Large intestine (tissue), 3 donors: Measurements from ENCODE around the gene SORT1. TPM values are rescaled to one million over a fixed set of nuclear protein-coding genes. Genes with fewer than 3 reads are reported as not detected.

ENCODE experiments used
- DNase-seq, 2 donors: peaks; one replicate each; pipeline versions ENCODE4 v3.0.0 to v3.0.0-alpha.2; 2013
- H3K27ac ChIP-seq: one replicate; pipeline ENCODE4 v1.5.1; 2013; ENCODE audit warnings: low read length
- H3K27me3 ChIP-seq: 2 replicates; pipeline ENCODE4 v1.6.1; 2013; ENCODE audit warnings: low read length; ENCODE audit not compliant: control insufficient read depth, insufficient read depth
- H3K36me3 ChIP-seq: 2 replicates; pipeline ENCODE4 v1.6.1; 2013; ENCODE audit warnings: low read length; ENCODE audit not compliant: control insufficient read depth, insufficient read depth
- H3K4me1 ChIP-seq: one replicate; pipeline ENCODE4 v1.6.1; 2013; ENCODE audit warnings: low read length; ENCODE audit not compliant: control insufficient read depth, insufficient read depth
- H3K4me3 ChIP-seq: one replicate; pipeline ENCODE4 v1.5.1; 2013; ENCODE audit warnings: low read length
- H3K9me3 ChIP-seq: one replicate; pipeline ENCODE4 v1.6.1; 2013; ENCODE audit warnings: mild to moderate bottlenecking, low read depth, low read length, moderate library complexity; ENCODE audit not compliant: control insufficient read depth
- WGBS: methylation state at CpG from one replicate; pipeline ENCODE4 v1.1.5; 2013; ENCODE audit warnings: low lambda C conversion rate; ENCODE audit not compliant: insufficient coverage; 5-methylcytosine and 5-hydroxymethylcytosine counted together
- polyA plus RNA-seq: library from polyadenylated mRNA; unstranded; fragments of 120-200 nt; gene quantifications from one replicate; pipeline ENCODE4 v1.2.1, GENCODE V29; 2013

SORT1 gene
- polyA plus RNA-seq, 1 donor, result 41.7 TPM

DNA sequence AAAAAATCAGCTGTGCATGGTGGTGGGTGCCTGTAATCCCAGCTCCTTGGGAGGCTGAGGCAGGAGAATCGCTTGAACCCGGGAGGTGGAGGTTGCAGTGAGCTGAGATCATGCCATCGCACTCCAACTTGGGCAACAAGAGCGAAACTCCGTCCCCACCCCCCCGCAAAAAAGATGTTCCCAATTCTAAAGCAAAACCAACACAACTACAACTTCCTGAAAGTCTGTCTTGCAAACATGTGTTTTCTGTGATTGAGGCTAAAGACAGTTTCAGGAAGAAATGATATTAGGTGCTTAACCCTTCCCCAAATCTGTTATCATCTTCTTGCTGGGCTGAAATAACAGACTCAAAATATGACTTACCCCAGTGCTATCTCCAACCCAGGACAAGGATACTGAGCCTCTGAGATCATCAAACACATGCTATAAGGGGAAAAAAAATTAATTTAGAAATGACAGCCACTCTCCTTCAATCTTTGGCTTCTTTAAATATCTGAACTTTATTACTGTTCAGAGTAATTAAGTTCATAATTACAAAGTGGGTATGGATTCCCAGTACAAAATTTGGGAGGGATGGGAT lies 28.5 kb downstream of the SORT1 start:
- DNase-seq, result no peak
- Histone ChIP-seq H3K4me3 (no peak overlapping the region), H3K36me3 (peaks cover 20% of the 10 kb centered on the region), H3K4me1 (peaks cover 12% of the 10 kb centered on the region), H3K27me3 (no peaks in the 10 kb centered on the region), H3K27ac (no peak overlapping the region), H3K9me3 (no peaks in the 10 kb centered on the region)
- WGBS, result no CpG with 5 or more reads among the region's 6 CpGs

DNA sequence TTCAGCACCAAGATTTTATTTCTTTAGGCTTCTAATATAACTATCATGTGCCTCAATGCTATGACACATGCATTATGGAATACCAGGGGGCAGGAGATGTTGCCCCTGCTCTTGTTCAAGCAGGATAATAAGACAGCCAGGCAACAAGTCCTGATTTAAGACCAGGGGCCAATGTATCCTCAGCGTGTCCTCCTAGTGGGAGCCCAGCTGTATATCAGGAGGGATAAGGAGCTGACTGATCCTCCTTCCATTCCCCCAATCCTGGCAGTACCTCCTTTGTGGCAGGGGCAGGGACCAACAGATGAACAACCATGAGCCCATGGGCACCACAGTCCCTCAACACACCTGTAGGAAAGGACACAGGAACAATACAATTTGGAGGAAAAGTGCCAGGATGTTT lies 29.3 kb downstream of the SORT1 start:
- peaks cover 20% of the 10 kb centered on the region for H3K36me3 ChIP-seq
- H3K9me3 ChIP-seq, result no peaks in the 10 kb centered on the region
- H3K4me3 ChIP-seq, result no peak overlapping the region
- peaks cover 12% of the 10 kb centered on the region for H3K4me1 ChIP-seq
- DNase-seq, result no peak
- no peak overlapping the region for H3K27ac ChIP-seq
- no CpG with 5 or more reads among the region's 1 CpG for WGBS
- H3K27me3 ChIP-seq, result no peaks in the 10 kb centered on the region

DNA sequence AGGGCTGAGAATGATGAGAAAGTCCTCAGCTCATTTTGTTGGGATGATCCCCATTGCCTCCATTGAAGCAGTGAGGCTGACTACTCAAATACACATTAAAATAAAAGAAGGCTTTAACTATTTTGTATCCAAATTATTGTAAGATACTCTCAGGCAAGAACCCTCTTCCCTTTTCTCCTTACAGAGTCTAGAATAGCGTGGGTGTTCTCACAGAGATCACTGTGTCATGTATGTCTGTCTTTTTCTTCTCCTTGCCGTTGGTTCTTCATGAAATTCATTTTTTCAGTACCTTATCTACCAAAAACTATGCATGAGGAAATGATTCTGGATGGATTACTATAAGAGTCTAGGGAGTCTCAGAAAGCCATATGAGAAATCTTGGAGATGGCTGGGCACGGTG lies 30.1 kb downstream of the SORT1 start:
- 93% methylated on average over 2 of the region's 3 CpGs for WGBS
- Histone ChIP-seq H3K36me3 (peaks cover 20% of the 10 kb centered on the region), H3K27ac (no peak overlapping the region), H3K4me3 (no peak overlapping the region), H3K27me3 (no peaks in the 10 kb centered on the region), H3K9me3 (no peaks in the 10 kb centered on the region), H3K4me1 (peaks cover 6% of the 10 kb centered on the region)
- no peak for DNase-seq

DNA sequence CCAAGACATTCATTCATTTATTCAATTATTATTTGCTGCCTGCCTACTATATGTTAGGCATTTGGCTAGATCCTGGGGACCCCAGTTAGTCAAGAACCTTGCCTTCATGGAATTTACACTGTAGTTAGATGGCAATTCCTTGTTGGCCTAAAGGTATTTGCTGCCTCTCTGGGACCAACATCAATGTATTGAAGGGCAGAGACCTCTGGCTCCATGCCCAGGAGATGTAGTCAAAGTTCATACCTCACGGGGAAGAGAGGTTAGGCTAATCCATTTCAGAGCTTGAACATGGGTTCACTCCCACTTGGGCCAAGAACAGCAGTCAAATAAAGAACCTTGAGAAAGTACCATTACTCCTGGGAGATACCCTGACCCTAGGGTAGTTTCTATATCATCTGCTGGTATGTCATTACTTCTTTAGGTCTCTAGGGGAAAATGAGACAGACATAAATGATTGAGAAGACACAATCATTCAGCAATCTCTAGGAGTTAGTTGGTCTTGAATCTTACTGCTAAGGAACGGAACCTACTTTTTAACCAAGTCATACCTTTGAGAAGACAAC lies 32.0 kb downstream of the SORT1 start:
- Histone ChIP-seq H3K27ac (no peak overlapping the region), H3K9me3 (no peaks in the 10 kb centered on the region), H3K4me1 (no peaks in the 10 kb centered on the region), H3K27me3 (no peaks in the 10 kb centered on the region), H3K4me3 (no peak overlapping the region), H3K36me3 (peaks cover 20% of the 10 kb centered on the region)
- DNase-seq, result peak in 1 of 2 donors; percentile 29
- no CpG with 5 or more reads among the region's 2 CpGs for WGBS

DNA sequence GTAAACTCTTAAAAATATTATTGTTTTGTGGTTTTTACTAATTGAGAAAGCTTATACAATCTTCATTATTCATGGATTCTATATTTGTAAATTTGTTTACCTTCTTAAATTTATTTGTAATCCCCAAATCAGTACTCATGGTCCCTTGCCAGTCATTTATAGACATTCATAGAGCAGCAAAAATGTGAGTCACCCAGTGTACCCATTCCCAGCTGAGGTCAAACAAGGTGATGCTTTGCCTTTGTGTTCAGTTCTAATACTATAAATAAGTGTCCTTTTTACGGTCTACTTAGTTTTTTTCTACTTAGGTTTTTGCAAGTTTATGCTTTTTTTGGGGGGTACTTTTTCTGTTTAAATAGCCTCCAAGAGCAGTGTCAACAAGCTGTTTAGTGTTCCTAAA lies 36.1 kb downstream of the SORT1 start:
- Histone ChIP-seq H3K9me3 (no peaks in the 10 kb centered on the region), H3K36me3 (peaks cover 9% of the 10 kb centered on the region), H3K4me3 (no peak overlapping the region), H3K27ac (no peak overlapping the region), H3K4me1 (no peaks in the 10 kb centered on the region), H3K27me3 (no peaks in the 10 kb centered on the region)
- no CpG with 5 or more reads among the region's 1 CpG for WGBS
- no peak for DNase-seq

DNA sequence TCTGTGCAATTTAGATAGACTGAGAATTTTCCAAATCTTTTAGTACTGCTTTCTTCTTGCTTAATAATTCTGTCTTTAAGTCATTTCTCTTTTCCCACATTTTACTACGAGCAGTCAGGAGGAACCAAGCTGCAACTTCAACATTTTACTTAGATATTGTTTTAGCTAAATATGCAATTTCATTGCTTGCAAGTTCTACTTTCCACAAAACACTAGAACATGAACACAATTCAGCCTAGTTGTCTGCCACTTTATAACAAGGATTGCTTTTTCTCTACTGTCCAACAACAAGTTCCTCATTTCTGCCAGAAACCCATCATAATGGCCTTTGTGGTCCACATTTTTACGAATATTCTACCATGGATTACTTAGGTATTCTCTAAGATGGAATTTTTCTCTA lies 36.6 kb downstream of the SORT1 start:
- no peak for DNase-seq
- no peaks in the 10 kb centered on the region for H3K27me3 ChIP-seq
- WGBS, result 100% methylated on average over 2 of the region's 2 CpGs
- no peaks in the 10 kb centered on the region for H3K4me1 ChIP-seq
- no peak overlapping the region for H3K4me3 ChIP-seq
- H3K27ac ChIP-seq, result no peak overlapping the region
- peaks cover 4% of the 10 kb centered on the region for H3K36me3 ChIP-seq
- no peaks in the 10 kb centered on the region for H3K9me3 ChIP-seq

DNA sequence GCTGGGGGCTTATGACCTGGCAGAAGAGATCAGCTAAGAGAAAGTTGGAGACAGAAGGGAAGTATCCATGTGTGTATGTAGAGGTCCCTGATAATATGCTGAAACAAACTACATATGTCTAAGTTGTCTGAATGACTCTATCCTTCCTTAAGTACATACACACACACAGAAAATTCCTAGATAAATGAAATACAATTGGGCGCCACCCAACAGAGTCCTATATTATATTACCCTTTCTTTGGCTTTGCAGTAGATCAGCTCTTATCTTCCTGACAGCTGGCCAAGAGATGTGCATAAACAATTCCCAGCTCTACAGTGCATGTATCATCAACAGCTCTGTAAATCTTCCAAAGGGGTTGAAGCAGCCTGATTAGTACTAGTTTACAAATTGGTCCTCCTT lies 40.1 kb downstream of the SORT1 start:
- Histone ChIP-seq H3K9me3 (no peaks in the 10 kb centered on the region), H3K27ac (no peak overlapping the region), H3K4me3 (no peak overlapping the region), H3K4me1 (no peaks in the 10 kb centered on the region), H3K27me3 (no peaks in the 10 kb centered on the region), H3K36me3 (peaks cover 4% of the 10 kb centered on the region)
- DNase-seq, result peak in 1 of 2 donors; percentile 29
- WGBS, result no CpG with 5 or more reads among the region's 1 CpG

DNA sequence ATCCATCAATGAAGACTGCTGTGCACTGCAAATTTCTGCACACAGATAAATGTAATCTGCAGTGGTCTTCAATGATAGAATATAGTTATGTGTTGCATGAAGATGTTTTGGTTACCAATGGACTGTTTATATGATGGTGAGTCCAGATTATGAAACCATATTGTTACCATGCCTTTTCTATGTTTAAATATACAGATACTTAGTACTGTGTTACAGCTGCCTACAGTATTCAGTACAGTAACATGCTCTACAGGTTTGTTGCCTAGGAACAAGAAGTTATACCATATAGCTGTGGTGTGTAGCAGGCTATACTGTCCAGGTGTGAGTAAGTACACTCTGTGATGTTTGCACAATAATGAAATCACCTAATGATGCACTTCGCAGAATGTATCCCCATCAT lies 40.8 kb downstream of the SORT1 start:
- peaks cover 5% of the 10 kb centered on the region for H3K4me1 ChIP-seq
- DNase-seq, result peak in 1 of 2 donors; percentile 4
- WGBS, result no CpG with 5 or more reads among the region's 1 CpG

DNA sequence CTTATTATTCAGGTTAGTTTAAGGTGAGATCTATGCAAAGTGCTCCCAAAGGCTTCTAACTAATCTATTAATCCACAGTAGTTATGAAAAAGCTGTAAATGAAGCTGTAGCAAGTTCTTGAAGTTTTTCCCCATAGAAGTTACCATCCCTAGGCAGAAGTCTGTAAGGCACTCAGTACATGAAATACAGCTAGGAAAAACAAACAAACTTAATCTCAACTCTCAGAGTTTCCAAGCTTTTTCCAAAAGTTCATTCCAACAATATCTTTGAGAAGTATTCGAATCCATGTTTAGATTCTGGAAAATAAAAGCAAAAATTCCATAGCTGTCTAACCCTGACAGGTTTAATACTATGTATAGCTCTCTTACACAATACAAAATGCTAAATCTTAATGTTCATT lies 41.2 kb downstream of the SORT1 start:
- no peaks in the 10 kb centered on the region for H3K27me3 ChIP-seq
- WGBS, result 75% methylated on average over 1 of the region's 1 CpG
- peaks cover 4% of the 10 kb centered on the region for H3K36me3 ChIP-seq

More for the DNA sequence above, 40.8 kb downstream of the SORT1 start:
- Histone ChIP-seq H3K27me3 (no peaks in the 10 kb centered on the region), H3K27ac (no peak overlapping the region), H3K9me3 (no peaks in the 10 kb centered on the region), H3K36me3 (peaks cover 4% of the 10 kb centered on the region), H3K4me3 (no peak overlapping the region)

DNA sequence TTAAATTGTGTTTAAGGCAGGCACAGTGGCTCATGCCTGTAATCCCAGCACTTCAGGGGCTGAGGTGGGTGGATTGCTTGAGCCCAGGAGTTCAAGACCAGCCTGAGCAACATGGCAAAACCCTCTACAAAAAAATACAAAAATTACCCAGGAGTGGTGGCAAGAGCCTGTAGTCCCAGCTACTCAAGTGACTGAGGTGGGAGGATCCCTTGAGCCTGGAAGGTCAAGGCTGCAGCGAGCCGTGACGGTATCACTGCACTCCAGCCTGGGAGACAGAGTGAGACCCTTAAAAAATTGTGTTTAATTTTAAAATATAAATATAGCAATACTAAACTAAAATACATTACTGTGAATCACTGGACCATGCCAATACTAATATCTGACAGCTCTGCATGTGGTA lies 42.8 kb downstream of the SORT1 start:
- H3K9me3 ChIP-seq, result no peaks in the 10 kb centered on the region
- WGBS, result no CpG with 5 or more reads among the region's 3 CpGs
- no peak for DNase-seq
- H3K27me3 ChIP-seq, result no peaks in the 10 kb centered on the region
- H3K27ac ChIP-seq, result no peak overlapping the region
- no peak overlapping the region for H3K4me3 ChIP-seq
- peaks cover 10% of the 10 kb centered on the region for H3K36me3 ChIP-seq
- peaks cover 16% of the 10 kb centered on the region for H3K4me1 ChIP-seq

More for the DNA sequence above, 41.2 kb downstream of the SORT1 start:
- Histone ChIP-seq H3K4me1 (peaks cover 8% of the 10 kb centered on the region), H3K9me3 (no peaks in the 10 kb centered on the region), H3K4me3 (no peak overlapping the region), H3K27ac (no peak overlapping the region)
- DNase-seq, result no peak

DNA sequence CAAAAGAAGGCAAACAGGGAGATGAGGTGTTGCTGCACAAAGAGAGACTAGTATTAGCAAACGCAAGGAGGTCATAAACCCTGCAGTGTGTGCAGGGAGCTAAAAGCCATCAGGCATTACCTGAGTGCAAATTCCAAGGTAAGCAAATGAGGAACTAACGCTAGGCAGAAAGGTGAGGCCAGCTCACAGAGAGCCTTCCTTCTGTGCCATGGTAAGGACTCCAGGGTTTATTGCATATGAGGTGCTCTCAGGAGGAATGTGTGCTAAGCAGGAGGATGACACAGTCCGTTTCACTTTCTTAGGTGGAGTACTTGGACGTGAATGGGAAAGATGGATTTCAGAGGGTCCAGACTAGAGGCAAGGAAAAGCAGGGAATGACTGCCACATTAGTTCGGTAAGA lies 46.3 kb downstream of the SORT1 start:
- WGBS, result 33% methylated on average over 1 of the region's 5 CpGs
- Histone ChIP-seq H3K9me3 (no peaks in the 10 kb centered on the region), H3K36me3 (peaks cover 22% of the 10 kb centered on the region), H3K27me3 (no peaks in the 10 kb centered on the region), H3K4me1 (peaks cover 16% of the 10 kb centered on the region), H3K27ac (peak overlapping the region; percentile 40), H3K4me3 (no peak overlapping the region)
- peak; percentile 88 to 95 for DNase-seq
